WERI-Rb-1 (cell line): ENCODE data around the gene FAM228B.
"Not testable (repeated sequence)": the region's sequence is repeated elsewhere in the genome, so short reads cannot be mapped to it uniquely, and the experiment has no call there.

Source experiments
- DNase-seq: peaks from one replicate; pipeline ENCODE4 v3.0.0-alpha.2; 2020
- H3K27ac ChIP-seq: fragments of 250-450 bp; sonication (Bioruptor Pico); 2 replicates; pipeline ENCODE4 v1.5.1; 2020; ENCODE audit warnings: mild to moderate bottlenecking, moderate library complexity
- H3K27me3 ChIP-seq: fragments of 250-450 bp; sonication (Bioruptor Pico); 2 replicates; pipeline ENCODE4 v1.5.1; 2021; ENCODE audit warnings: mild to moderate bottlenecking, low read depth, moderate library complexity; ENCODE audit not compliant: insufficient read depth, severe bottlenecking
- H3K36me3 ChIP-seq: fragments of 250-450 bp; sonication (Bioruptor Pico); 2 replicates; pipeline ENCODE4 v1.5.1; 2020; ENCODE audit warnings: mild to moderate bottlenecking, moderate library complexity
- H3K4me3 ChIP-seq: 2 replicates; pipeline ENCODE4 v1.5.1; 2011; ENCODE audit warnings: low read depth, mild to moderate bottlenecking, control low read depth, low read length
- H3K9me3 ChIP-seq: fragments of 250-450 bp; sonication (Bioruptor Pico); 2 replicates; pipeline ENCODE4 v1.5.1; 2021; ENCODE audit warnings: mild to moderate bottlenecking, moderate library complexity; ENCODE audit not compliant: severe bottlenecking
- CTCF ChIP-seq: IDR thresholded peaks from 2 replicates; pipeline ENCODE4 v1.5.1; 2011; ENCODE audit warnings: low read depth, mild to moderate bottlenecking, control low read depth, inconsistent platforms, low read length

The FAM228B gene

GRCh38 chr2:24107336-24107735, 15.9 kb upstream of the FAM228B start:
- DNase-seq: no peak
- H3K27ac ChIP-seq: no peak overlapping the region
- peaks cover 4% of the 10 kb centered on the region for H3K9me3 ChIP-seq
- no peaks in the 10 kb centered on the region for H3K27me3 ChIP-seq
- no peaks in the 10 kb centered on the region for H3K36me3 ChIP-seq
- TF ChIP-seq CTCF: no peak
- no peak overlapping the region for H3K4me3 ChIP-seq

DNA sequence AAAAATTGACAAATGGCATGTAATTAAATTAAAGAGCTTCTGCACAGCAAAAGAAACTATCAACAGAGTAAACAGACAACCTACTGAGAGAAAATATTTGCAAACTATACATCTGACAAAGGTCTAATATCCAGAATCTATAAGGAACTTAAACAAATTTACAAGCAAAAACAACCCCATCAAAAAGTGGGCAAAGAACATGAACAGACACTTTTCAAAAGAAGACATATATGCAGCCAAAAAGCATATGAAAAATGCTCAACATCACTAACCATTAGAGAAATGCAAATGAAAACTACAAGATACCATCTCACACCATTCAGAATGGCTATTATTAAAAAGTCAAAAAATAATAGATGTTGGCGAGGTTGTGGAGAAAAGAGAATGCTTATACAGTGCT, 13.8 kb upstream of the FAM228B start:
- not testable (repeated sequence) for H3K27ac ChIP-seq, H3K36me3 ChIP-seq, H3K9me3 ChIP-seq, H3K4me3 ChIP-seq, H3K27me3 ChIP-seq, DNase-seq

GRCh38 chr2:24110660-24111303, 12.5 kb upstream of the FAM228B start:
- Histone ChIP-seq H3K4me3 (no peak overlapping the region), H3K9me3 (peaks cover 4% of the 10 kb centered on the region), H3K36me3 (no peaks in the 10 kb centered on the region), H3K27me3 (no peaks in the 10 kb centered on the region), H3K27ac (no peak overlapping the region)
- DNase-seq: no peak
- TF ChIP-seq CTCF: no peak

DNA sequence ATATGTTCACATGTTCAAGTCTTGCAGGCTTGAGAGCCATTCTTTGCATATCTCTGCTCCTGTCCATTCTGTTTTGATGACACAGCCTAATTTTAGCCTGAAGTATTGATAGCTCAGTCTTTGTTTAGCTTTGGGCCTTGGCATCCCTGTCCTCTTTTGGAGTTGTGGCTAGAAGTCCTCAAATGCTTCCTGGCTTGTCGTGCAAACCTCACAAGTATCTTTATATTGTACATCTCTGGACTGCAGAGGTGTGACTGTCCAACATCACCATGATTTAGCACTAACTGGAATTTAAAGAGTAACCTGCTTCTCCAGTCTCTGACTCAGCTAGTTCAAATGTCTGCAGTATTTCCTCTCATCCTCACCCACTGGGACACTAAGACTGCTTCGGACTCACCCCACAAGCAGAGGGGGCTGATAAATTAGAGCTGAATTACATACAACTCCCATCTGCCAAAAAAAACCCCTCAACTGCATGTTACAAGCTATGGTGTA, 11.8 kb upstream of the FAM228B start:
- TF ChIP-seq CTCF: no peak
- no peaks in the 10 kb centered on the region for H3K27me3 ChIP-seq
- H3K27ac ChIP-seq: no peak overlapping the region
- no peak for DNase-seq
- H3K36me3 ChIP-seq: no peaks in the 10 kb centered on the region
- H3K4me3 ChIP-seq: no peak overlapping the region
- H3K9me3 ChIP-seq: peaks cover 4% of the 10 kb centered on the region

DNA sequence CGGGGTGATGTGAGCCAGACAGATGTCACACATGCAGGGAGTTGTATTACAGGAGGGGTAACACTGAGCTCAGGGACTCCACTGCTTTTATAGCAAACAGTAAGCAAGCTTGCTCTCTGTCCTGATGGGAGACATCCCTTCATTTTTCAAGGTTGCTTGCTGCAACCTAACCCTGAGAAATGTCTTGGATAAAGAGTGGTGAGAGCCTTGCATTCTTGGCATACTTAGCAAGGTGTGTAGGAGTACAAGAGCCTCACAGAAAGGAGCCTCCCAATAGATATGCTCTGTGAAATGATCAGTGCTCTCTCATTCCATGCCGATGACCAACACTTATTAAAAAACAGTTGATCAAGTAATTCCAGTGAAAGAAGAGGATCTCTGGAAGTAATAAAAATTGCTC, 8.2 kb upstream of the FAM228B start:
- Histone ChIP-seq H3K27me3 (no peaks in the 10 kb centered on the region), H3K4me3 (no peak overlapping the region), H3K27ac (no peak overlapping the region), H3K9me3 (no peaks in the 10 kb centered on the region), H3K36me3 (no peaks in the 10 kb centered on the region)
- TF ChIP-seq CTCF: no peak
- no peak for DNase-seq

DNA sequence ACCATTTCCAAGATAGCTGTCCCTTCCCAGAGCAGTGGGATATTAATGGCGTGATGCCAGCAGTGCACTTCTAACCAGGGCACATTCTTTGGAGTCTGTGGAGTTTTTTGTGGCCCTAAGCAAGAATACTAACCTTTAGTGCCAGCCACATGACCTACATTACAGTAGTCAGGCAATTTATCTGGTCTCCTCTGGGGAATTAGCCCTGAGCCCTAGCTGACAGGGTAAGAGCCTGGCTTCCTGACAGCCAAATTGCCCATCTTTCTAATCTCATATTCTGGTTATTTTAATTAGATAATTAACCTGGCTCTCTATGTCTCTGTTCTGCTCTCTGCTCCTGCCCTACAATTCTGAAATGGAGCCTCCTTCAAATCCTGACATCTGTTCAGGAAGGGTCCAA, 5.4 kb upstream of the FAM228B start:
- TF ChIP-seq CTCF: no peak

More for the DNA sequence above, 5.4 kb upstream of the FAM228B start:
- Histone ChIP-seq H3K27me3 (no peaks in the 10 kb centered on the region), H3K36me3 (no peaks in the 10 kb centered on the region), H3K9me3 (no peaks in the 10 kb centered on the region), H3K27ac (no peak overlapping the region), H3K4me3 (no peak overlapping the region)
- DNase-seq: peak; percentile 23
